HG03135 (cell line): ENCODE results near the gene SCNN1B.
"Not testable (repeated sequence)": the region's sequence is repeated elsewhere in the genome, so short reads cannot be mapped to it uniquely, and the experiment has no call there.

ENCODE experiments used
- ATAC-seq: cut with Tn5 transposase; IDR thresholded peaks from one replicate; pipeline ENCODE4 v1.9.1; 2021; ENCODE audit warnings: mild to moderate bottlenecking, moderate library complexity; ENCODE audit not compliant: unreplicated experiment

The SCNN1B gene

DNA sequence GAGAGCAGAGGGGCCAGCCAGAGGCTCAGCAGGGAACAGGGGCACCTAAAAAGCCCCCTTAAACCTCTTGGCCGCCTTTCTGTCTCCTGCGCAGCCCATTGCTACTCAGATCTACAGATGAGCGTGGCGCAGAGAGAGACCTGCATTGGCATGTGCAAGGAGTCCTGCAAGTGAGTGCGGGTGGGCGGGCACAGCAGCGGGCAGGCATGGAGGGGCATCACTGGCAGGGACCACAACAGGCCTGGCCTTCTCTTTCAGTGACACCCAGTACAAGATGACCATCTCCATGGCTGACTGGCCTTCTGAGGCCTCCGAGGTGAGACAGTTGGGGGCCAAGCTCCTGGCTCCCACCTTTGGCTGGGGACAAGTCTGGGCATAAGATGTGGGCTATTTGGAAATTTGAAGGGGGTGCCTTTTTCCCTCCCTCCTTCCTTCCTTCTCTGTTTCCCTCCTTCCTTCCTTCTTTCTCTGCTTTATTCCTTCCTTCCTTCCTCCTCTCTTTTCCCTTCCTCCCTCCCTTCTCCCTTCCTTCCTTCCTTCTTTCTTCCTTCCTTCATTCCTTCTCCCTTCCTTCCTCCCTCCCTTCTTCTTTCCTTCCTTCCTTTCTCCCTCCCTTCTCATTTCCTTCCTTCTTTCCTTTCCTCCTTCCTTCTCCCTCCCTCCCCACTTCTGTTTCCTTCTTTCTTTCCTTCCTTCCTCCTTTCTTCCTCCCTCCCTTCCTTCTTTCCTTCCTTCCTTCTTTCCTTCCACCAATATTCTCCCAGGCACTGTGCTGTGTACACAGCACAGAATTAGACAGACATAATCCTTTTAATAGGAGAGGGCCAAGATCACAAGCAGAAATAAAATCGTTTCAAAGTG is 75.2 kb downstream of the SCNN1B start:
- ATAC-seq = no peak

- no peak for ATAC-seq
Measured at GRCh38 chr16:23378256-23378655, 76.2 kb downstream of the SCNN1B start.

DNA sequence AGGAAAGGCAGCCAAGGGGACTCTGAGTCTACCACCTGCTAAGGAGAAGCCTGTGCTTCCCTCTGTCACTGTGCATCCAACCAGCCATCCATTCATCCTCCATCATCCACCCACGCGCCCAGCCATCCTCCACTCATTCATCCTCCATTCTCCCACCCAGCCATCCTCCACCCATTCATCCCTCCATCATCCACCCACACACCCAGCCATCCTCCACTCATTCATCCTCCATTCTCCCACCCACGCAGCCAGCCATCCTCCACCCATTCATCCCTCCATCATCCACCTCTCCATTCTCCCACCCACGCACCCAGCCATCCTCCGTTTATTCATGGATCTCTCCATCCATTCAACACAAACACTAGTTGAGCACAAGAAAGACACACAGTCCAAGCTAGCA is 76.8 kb downstream of the SCNN1B start:
- no peak for ATAC-seq

- ATAC-seq = no peak
Measured at GRCh38 chr16:23379707-23380106, 77.6 kb downstream of the SCNN1B start.

DNA sequence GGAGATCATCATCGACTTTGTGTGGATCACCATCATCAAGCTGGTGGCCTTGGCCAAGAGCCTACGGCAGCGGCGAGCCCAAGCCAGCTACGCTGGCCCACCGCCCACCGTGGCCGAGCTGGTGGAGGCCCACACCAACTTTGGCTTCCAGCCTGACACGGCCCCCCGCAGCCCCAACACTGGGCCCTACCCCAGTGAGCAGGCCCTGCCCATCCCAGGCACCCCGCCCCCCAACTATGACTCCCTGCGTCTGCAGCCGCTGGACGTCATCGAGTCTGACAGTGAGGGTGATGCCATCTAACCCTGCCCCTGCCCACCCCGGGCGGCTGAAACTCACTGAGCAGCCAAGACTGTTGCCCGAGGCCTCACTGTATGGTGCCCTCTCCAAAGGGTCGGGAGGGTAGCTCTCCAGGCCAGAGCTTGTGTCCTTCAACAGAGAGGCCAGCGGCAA is 78.4 kb downstream of the SCNN1B start:
- no peak for ATAC-seq

DNA sequence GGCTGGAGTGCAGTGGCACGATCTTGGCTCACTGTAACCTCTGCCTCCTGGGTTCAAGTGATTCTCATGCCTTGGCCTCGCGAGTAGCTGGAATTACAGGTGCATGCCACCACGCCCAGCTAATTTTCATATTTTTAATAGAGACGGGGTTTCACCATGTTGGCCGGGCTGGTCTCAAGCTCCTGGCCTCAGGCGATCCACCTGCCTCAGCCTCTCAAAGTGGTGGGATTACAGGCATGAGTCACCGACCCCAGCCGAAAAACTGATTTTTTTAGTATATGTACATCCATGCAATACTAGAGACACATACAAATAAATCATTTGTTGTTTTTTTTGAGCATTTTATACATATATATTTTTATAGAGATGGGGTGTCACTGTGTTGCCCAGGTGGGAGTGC is 79.6 kb downstream of the SCNN1B start:
- ATAC-seq = not testable (repeated sequence)

DNA sequence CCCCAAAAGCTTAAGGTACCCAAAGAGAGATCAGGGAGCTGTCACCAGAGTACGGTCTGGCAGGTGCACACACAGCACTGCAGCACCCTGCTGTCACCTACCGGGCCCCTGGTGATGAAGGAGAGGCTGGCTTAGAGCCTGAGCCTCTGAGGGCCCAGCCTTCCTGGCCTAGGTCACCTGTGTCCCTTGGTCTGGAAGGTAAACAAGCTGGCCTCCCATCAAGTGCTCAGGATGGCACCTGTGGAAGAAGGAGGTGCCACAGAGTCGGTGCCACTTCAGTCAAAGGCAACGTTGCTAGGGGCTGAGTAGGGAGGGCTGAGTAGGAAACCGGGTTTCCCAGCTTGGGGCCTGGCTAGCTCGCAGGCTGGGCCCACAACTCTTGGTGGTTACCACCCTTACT is 80.2 kb downstream of the SCNN1B start:
- ATAC-seq = no peak

GRCh38 chr16:23383881-23384280 is 81.8 kb downstream of the SCNN1B start:
- ATAC-seq = no peak

DNA sequence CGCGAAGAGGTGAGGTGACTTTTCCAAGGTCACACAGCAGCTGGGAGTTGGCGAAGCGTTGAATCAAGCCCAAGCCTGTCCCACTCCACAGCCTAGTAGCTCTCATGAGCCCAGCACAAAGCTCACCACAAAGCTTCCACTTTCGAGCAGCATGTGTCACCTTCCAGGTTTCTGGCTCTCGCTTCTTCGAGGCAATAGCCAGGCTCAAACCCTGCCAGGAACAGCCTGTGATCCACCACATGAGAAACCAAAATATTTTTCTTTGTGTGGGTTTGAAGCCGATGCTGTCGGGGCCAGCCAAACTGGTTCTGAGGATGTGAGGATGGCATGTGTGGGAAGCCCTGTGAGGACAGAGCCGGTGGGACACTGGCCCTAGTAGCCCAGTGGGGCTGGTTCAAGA is 82.8 kb downstream of the SCNN1B start:
- no peak for ATAC-seq

DNA sequence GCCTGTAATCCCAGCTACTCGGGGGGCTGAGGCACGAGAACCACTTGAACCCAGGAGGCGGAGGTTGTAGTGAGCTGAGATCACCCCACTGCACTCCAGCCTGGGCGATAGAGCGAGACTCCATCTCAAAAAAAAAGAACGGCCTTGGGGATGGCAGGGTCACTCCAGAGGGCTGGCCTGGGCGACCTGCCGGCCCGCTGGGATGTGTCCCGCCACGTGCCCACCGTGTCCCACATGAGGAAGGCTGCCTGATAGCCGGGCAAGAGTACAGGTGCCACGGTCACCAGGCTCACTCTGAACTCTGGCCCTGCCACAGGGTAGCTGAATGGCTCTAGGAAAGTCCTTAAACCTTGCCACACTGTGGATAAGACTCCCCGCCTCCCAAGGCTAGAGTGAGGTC is 83.3 kb downstream of the SCNN1B start:
- ATAC-seq = no peak

GRCh38 chr16:23387666-23388065 is 85.6 kb downstream of the SCNN1B start:
- ATAC-seq = no peak

GRCh38 chr16:23388786-23389185 is 86.7 kb downstream of the SCNN1B start:
- ATAC-seq = no peak

GRCh38 chr16:23389201-23389600 is 87.1 kb downstream of the SCNN1B start:
- no peak for ATAC-seq

DNA sequence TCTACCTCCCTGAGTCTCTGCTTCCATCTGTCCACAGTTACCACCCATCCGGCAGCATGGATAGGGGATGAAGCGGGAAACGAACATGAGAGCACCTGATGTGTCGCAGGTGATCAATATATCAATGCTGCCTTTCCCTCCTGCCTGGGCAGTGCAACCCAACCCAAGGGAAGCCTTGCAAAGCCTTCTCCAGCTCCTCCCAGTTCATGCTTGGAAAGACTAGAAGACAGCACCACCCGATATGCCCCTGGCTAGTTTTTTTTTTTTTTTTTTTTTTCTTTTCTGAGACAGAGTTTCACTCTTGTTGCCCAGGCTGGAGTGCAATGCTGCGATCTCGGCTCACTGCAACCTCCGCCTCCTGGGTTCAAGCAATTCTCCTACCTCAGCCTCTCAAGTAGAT is 87.8 kb downstream of the SCNN1B start:
- not testable (repeated sequence) for ATAC-seq

DNA sequence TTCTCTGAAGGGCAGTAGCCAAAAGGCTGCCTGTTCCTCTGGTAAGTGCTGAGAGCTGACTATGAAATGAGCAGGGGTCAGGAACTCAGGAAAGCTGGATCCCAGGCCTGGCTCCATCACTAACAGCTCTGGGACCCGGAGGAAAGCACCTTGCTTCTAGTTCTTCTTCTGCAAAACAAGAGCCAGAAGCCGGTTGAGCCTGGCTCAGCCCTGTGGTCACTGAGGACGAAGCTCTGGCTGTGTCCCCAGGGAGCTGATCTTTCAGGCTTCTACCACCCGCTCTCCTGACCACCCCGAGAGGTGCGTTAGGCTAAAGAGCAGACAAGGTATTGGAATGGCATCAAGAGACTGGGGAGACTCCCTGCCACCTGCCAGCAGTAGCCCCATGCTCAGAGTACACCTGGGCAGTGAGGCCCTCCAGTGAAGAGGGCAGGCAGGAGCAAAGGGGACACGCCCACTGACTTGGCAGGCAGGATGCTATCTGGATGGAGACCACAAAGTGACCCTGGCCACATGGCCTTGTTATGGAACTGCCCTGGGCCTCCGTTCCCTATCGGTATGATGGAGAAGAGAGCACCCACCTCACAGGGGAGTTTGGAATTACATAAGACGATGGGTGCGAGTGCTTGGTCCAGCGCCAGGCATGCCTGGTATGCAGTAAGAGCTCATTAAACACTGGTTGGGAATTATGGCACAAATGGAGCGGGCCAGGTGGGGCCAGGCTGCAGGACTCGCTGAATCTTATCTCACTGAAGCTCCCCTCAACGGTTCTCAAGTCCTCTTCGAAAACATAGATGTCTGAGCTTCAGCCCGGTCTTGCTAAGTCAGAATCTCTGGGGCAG is 89.5 kb downstream of the SCNN1B start:
- ATAC-seq = no peak

GRCh38 chr16:23392223-23392600 is 90.1 kb downstream of the SCNN1B start:
- ATAC-seq = no peak

- no peak for ATAC-seq
Measured at GRCh38 chr16:23394141-23394831, 92.2 kb downstream of the SCNN1B start.

DNA sequence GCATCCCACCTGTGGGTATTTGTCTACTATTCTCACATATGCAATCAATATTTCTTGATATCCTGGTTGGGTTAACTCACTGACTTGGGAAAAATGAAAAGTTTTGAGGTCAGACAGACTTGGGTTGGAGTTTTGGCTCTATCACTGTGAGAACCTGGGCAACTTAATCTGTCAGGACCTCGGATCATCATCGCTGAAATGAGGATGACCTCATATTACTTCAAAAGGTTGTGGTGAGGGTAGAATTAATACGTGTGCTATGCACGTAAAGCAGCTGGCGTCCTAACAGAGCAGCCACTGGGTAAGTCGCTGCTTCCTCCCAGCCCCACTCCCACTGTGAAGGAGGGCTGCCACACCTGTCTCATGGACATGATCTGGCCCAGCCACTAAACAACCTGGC is 93.6 kb downstream of the SCNN1B start:
- ATAC-seq = no peak

GRCh38 chr16:23397464-23397863 is 95.4 kb downstream of the SCNN1B start:
- ATAC-seq = no peak

GRCh38 chr16:23398987-23399805 is 97.1 kb downstream of the SCNN1B start:
- no peak for ATAC-seq

DNA sequence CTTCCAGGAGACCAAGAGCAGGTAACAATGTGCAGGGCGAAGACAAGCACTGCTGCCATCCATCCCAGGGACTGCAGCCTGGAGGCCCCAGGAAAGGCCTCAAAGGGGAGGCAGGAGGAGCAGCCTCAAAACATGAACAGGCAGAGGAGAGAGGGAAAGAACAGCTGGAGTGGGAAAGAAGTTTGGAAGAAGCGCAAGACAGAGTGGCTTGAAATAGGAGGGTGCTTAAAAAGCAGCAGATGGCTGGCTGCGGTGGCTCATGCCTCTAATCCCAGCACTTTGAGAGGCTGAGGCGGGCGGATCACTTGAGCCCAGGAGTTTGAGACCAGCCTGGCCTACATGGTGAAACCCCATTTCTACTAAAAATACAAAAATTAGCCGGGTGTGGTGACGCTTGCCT is 98.3 kb downstream of the SCNN1B start:
- ATAC-seq = not testable (repeated sequence)
